ENCODE data around the gene CNPPD1. TPM values are rescaled to one million over a fixed set of nuclear protein-coding genes. Genes with fewer than 3 reads are reported as not detected.
"Not testable (repeated sequence)": the region's sequence is repeated elsewhere in the genome, so short reads cannot be mapped to it uniquely, and the experiment has no call there.

Gene CNPPD1
- total RNA-seq, 2 donors from 2014 or later: 27.7 to 33.2 TPM

- Histone ChIP-seq H3K36me3 (ENCODE audit: control insufficient read depth, insufficient read depth, low read length) (peaks cover 19% of the 10 kb centered on the region), H3K4me1 (ENCODE audit: control insufficient read depth, insufficient read depth, low read length) (no peaks in the 10 kb centered on the region), H3K9ac (ENCODE audit: extremely low read depth, low read length, poor library complexity, severe bottlenecking) (no peak overlapping the region), H3K9me3 (ENCODE audit: control insufficient read depth, low read length) (no peaks in the 10 kb centered on the region), H3K27me3 (ENCODE audit: control insufficient read depth, insufficient read depth, low read length, poor library complexity, severe bottlenecking) (no peaks in the 10 kb centered on the region), H3K27ac (ENCODE audit: low read depth, low read length) (no peak overlapping the region), H3K4me3 (ENCODE audit: low read length) (no peak overlapping the region)
- Mint-ChIP-seq H3K27me3 (ENCODE audit: insufficient read depth) (peaks cover 9% of the 10 kb centered on the region), H3K27ac (no peak overlapping the region), H3K4me1 (peaks cover 6% of the 10 kb centered on the region), H3K4me3 (no peak overlapping the region), H3K36me3 (ENCODE audit: low read depth) (peaks cover 14% of the 10 kb centered on the region), H3K9me3 (peaks cover 13% of the 10 kb centered on the region)
- no peak for DNase-seq
- TF ChIP-seq, protein P1, sequence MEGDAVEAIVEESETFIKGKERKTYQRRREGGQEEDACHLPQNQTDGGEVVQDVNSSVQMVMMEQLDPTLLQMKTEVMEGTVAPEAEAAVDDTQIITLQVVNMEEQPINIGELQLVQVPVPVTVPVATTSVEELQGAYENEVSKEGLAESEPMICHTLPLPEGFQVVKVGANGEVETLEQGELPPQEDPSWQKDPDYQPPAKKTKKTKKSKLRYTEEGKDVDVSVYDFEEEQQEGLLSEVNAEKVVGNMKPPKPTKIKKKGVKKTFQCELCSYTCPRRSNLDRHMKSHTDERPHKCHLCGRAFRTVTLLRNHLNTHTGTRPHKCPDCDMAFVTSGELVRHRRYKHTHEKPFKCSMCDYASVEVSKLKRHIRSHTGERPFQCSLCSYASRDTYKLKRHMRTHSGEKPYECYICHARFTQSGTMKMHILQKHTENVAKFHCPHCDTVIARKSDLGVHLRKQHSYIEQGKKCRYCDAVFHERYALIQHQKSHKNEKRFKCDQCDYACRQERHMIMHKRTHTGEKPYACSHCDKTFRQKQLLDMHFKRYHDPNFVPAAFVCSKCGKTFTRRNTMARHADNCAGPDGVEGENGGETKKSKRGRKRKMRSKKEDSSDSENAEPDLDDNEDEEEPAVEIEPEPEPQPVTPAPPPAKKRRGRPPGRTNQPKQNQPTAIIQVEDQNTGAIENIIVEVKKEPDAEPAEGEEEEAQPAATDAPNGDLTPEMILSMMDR (conservative IDR thresholded peaks at IDR 0.05): no peak
- 94 to 100% methylated on average over 3 to 5 of the region's 5 CpGs for WGBS, 2 experiments (ENCODE audit: insufficient coverage in 1 of 2, insufficient read length in 1 of 2)
Measured at GRCh38 chr2:219205165-219205538, 28.4 kb upstream of the CNPPD1 start.

DNA sequence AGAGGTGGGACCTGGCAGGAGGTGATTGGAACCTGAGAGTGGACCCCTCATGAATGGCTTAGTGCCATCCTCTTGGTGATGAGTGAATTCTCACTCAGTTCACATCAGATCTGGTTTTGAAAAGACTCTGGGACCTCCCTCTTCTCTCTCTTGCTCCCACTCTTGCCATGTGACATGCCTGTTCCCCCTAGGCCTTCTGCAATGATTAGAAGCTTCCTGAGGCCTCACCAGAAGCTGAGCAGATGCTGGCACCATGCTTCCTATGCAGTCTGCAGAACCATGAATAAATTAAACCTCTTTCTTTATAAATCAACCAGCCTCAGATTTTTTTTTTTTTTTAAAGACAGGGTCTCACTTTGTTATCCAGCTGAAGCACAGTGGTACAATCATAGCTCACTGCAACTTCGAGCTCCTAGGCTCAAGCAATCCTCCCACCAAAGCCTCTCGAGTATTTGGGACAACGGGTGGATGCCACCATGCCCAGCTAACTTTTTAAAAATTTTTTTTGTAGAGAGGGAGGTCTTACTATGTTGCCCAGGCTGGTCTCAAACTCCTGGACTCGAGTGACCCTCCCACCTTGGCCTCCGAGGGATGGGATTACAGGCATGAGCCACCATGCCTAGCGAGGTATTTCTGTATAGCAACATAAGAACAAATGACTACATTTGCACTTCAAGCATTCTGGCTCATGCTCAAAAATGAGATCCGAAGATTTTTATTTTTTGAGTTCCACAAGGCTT lies 27.9 kb upstream of the CNPPD1 start:
- TF ChIP-seq, protein P1 (conservative IDR thresholded peaks at IDR 0.05): no peak

DNA sequence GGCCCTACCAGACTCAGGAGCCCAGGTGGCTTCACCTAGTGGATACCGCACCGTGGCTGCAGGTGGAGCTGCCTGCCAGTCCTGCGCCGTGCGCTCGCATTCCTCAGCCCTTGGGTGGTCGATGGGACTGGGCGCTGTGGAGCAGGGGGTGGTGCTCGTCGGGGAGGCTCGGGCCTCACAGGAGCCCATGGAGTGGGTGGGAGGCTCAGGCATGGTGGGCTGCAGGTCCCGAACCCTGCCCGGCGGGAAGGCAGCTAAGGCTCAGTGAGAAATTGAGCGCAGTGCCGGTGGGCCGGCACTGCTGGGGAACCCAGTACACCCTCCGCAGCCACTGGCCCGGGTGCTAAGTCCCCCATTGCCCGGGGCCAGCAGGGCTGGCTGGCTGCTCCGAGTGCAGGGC lies 24.6 kb upstream of the CNPPD1 start:
- not testable (repeated sequence) for H3K4me3 ChIP-seq (ENCODE audit: low read length); H3K27ac ChIP-seq (ENCODE audit: low read depth, low read length); H3K4me1 ChIP-seq (ENCODE audit: control insufficient read depth, insufficient read depth, low read length); H3K9me3 ChIP-seq (ENCODE audit: control insufficient read depth, low read length); H3K27me3 ChIP-seq (ENCODE audit: control insufficient read depth, insufficient read depth, low read length, poor library complexity, severe bottlenecking); DNase-seq; H3K4me3 Mint-ChIP-seq; H3K36me3 ChIP-seq (ENCODE audit: control insufficient read depth, insufficient read depth, low read length); H3K27ac Mint-ChIP-seq; H3K4me1 Mint-ChIP-seq; H3K36me3 Mint-ChIP-seq (ENCODE audit: low read depth); H3K9ac ChIP-seq (ENCODE audit: extremely low read depth, low read length, poor library complexity, severe bottlenecking)
- peaks cover 11% of the 10 kb centered on the region for H3K27me3 Mint-ChIP-seq (ENCODE audit: insufficient read depth)
- WGBS, 2 experiments (ENCODE audit: insufficient coverage in 1 of 2, insufficient read length in 1 of 2): 75 to 91% methylated on average over 4 to 18 of the region's 21 CpGs
- peaks cover 13% of the 10 kb centered on the region for H3K9me3 Mint-ChIP-seq

More for the DNA sequence above, 27.9 kb upstream of the CNPPD1 start:
- WGBS, 2 experiments (ENCODE audit: insufficient coverage in 1 of 2, insufficient read length in 1 of 2): 87 to 92% methylated on average over 5 to 7 of the region's 7 CpGs
- H3K4me1 ChIP-seq (ENCODE audit: control insufficient read depth, insufficient read depth, low read length): no peaks in the 10 kb centered on the region
- Mint-ChIP-seq H3K27me3 (ENCODE audit: insufficient read depth) (peaks cover 9% of the 10 kb centered on the region), H3K4me3 (no peak overlapping the region), H3K36me3 (ENCODE audit: low read depth) (peaks cover 13% of the 10 kb centered on the region), H3K27ac (no peak overlapping the region), H3K9me3 (peaks cover 13% of the 10 kb centered on the region), H3K4me1 (peaks cover 6% of the 10 kb centered on the region)
- no peaks in the 10 kb centered on the region for H3K9me3 ChIP-seq (ENCODE audit: control insufficient read depth, low read length)
- no peaks in the 10 kb centered on the region for H3K27me3 ChIP-seq (ENCODE audit: control insufficient read depth, insufficient read depth, low read length, poor library complexity, severe bottlenecking)
- H3K36me3 ChIP-seq (ENCODE audit: control insufficient read depth, insufficient read depth, low read length): peaks cover 19% of the 10 kb centered on the region
- H3K27ac ChIP-seq (ENCODE audit: low read depth, low read length): no peak overlapping the region
- H3K9ac ChIP-seq (ENCODE audit: extremely low read depth, low read length, poor library complexity, severe bottlenecking): no peak overlapping the region
- DNase-seq: no peak
- no peak overlapping the region for H3K4me3 ChIP-seq (ENCODE audit: low read length)

DNA sequence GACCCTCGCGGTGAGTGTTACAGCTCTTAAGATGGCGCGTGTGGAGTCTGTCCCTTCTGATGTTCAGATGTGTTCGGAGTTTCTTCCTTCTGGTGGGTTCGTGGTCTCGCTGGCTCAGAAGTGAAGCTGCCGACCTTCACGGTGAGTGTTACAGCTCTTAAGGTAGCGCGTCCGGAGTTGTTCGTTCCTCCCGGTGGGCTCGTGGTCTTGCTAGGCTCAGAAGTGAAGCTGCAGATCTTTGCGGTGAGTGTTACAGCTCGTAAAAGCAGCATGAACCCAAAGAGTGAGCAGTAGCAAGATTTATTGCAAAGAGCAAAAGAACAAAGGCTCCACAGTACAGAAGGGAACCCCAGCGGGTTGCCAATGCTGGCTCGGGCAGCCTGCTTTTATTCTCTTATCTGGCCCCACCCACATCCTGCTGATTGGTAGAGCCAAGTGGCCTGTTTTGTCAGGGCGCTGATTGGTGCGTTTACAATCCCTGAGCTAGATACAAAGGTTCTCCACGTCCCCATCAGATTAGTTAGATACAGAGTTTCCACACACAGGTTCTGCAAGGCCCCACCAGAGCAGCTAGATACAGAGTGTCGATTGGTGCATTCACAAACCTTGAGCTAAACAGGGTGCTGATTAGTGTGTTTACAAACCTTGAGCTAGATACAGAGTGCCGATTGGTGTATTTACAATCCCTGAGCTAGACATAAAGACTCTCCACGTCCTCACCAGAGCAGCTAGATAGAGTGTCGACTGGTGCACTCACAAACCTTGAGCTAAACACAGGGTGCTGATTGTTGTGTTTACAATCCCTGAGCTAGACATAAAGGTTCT lies 24.0 kb upstream of the CNPPD1 start:
- not testable (repeated sequence) for DNase-seq; H3K4me1 ChIP-seq (ENCODE audit: control insufficient read depth, insufficient read depth, low read length); H3K4me3 ChIP-seq (ENCODE audit: low read length); H3K36me3 ChIP-seq (ENCODE audit: control insufficient read depth, insufficient read depth, low read length); H3K27me3 ChIP-seq (ENCODE audit: control insufficient read depth, insufficient read depth, low read length, poor library complexity, severe bottlenecking); H3K4me1 Mint-ChIP-seq; H3K36me3 Mint-ChIP-seq (ENCODE audit: low read depth); H3K4me3 Mint-ChIP-seq; H3K9ac ChIP-seq (ENCODE audit: extremely low read depth, low read length, poor library complexity, severe bottlenecking); H3K9me3 ChIP-seq (ENCODE audit: control insufficient read depth, low read length); H3K27ac Mint-ChIP-seq; H3K27ac ChIP-seq (ENCODE audit: low read depth, low read length)
- Mint-ChIP-seq H3K9me3 (peaks cover 13% of the 10 kb centered on the region), H3K27me3 (ENCODE audit: insufficient read depth) (peaks cover 11% of the 10 kb centered on the region)
- 93 to 94% methylated on average over 11 to 26 of the region's 26 CpGs for WGBS, 2 experiments (ENCODE audit: insufficient coverage in 1 of 2, insufficient read length in 1 of 2)
